ENCODE measurements around the gene SORBS1. TPM values are rescaled to one million over a fixed set of nuclear protein-coding genes. Genes with fewer than 3 reads are reported as not detected.

SORBS1 gene
- total RNA-seq (2014; rRNA removed; shearing (Covaris generic)), result 0.13 and 1.2 TPM in 2 replicates
- 0.65 and 1.3 TPM in 2 replicates for polyA plus RNA-seq (2016; fragmentation: Nextera tagmentation; extraction: Ambion mirVana)

GRCh38 chr10:95561177-95561863, at the start of gene SORBS1:
TSS of gene SORBS1 (minus strand) at chr10:95561371. CDS start at chr10:95441135, 120,236 bp downstream.
- Histone ChIP-seq H3K27ac (no peak within 1 kb of the TSS), H3K4me2 (ENCODE audit: unreplicated experiment) (peak within 1 kb of the TSS; percentile 90), H3K9me3 (ENCODE audit: low read depth) (no peaks in the 10 kb centered on the region), H4K20me1 (ENCODE audit: insufficient read depth) (no peaks in the 10 kb centered on the region), H3F3A (ENCODE audit: insufficient read depth) (no peaks in the 10 kb centered on the region), H3K4me3 (peak within 1 kb of the TSS; percentile 86), H3K9ac (peak within 1 kb of the TSS; percentile 72), H3K9me2 (ENCODE audit: insufficient read depth) (no peaks in the 10 kb centered on the region), H3K27me3 (replicated peaks; ENCODE audit: insufficient read depth) (0 out of 2 replicates have a peak, but pooled peaks cover 10% of the 10 kb centered on the region), H2AFZ (peak within 1 kb of the TSS; percentile 86), H3K79me2 (ENCODE audit: insufficient read depth) (no peaks in the 10 kb centered on the region), H3K4me1 (ENCODE audit: insufficient read depth) (no peaks in the 10 kb centered on the region), H3K36me3 (ENCODE audit: low read depth) (no peaks in the 10 kb centered on the region)
- TF ChIP-seq EZH2phosphoT487 (IDR thresholded peaks at IDR 0.05; ENCODE audit: insufficient read depth, low read depth) (no peak), EZH2 (IDR thresholded peaks at IDR 0.05; ENCODE audit: insufficient read depth, poor library complexity, severe bottlenecking) (no peak)
- in situ Hi-C loops (cut with MboI), result no loop called here
- WGBS, 2 experiments (ENCODE audit: low coverage in 1 of 2, low lambda C conversion rate in 2 of 2, missing lambda C conversion rate in 2 of 2), result 2 to 3% methylated on average over 47 to 57 of the region's 77 CpGs
- peak; percentile 98 for DNase-seq

- Histone ChIP-seq H3K9me2 (ENCODE audit: insufficient read depth) (no peaks in the 10 kb centered on the region), H3K27ac (no peak overlapping the region), H3K36me3 (ENCODE audit: low read depth) (peaks cover 74% of the 10 kb centered on the region), H3F3A (ENCODE audit: insufficient read depth) (peaks cover 26% of the 10 kb centered on the region; the same call in 1 of the 2 replicates), H3K79me2 (ENCODE audit: insufficient read depth) (no peaks in the 10 kb centered on the region), H3K4me2 (ENCODE audit: unreplicated experiment) (no peak overlapping the region), H3K9me3 (ENCODE audit: low read depth) (no peaks in the 10 kb centered on the region), H3K9ac (no peak overlapping the region), H2AFZ (no peak overlapping the region), H3K4me1 (ENCODE audit: insufficient read depth) (no peaks in the 10 kb centered on the region), H3K4me3 (no peak overlapping the region), H4K20me1 (ENCODE audit: insufficient read depth) (no peaks in the 10 kb centered on the region), H3K27me3 (replicated peaks; ENCODE audit: insufficient read depth) (no peaks in the 10 kb centered on the region)
- DNase-seq, result no peak
- TF ChIP-seq EZH2 (IDR thresholded peaks at IDR 0.05; ENCODE audit: insufficient read depth, poor library complexity, severe bottlenecking) (no peak), EZH2phosphoT487 (IDR thresholded peaks at IDR 0.05; ENCODE audit: insufficient read depth, low read depth) (no peak)
- WGBS, 2 experiments (ENCODE audit: low coverage in 1 of 2, low lambda C conversion rate in 2 of 2, missing lambda C conversion rate in 2 of 2), result 56 to 59% methylated on average over 3 of the region's 3 CpGs
- in situ Hi-C loops (cut with MboI), result loop anchor here (25.0 kb wide), 1 partner anchor 973 kb away; no protein-coding TSS in a partner anchor
Observed at GRCh38 chr10:95610727-95611126, 49.6 kb upstream of the SORBS1 start.

GRCh38 chr10:95606922-95607321, 45.8 kb upstream of the SORBS1 start:
- Histone ChIP-seq H3K4me1 (ENCODE audit: insufficient read depth) (no peaks in the 10 kb centered on the region), H3K9ac (no peak overlapping the region), H3K27ac (no peak overlapping the region), H3K79me2 (ENCODE audit: insufficient read depth) (no peaks in the 10 kb centered on the region), H3F3A (ENCODE audit: insufficient read depth) (peaks cover 26% of the 10 kb centered on the region; the same call in 1 of the 2 replicates), H3K36me3 (ENCODE audit: low read depth) (peaks cover 44% of the 10 kb centered on the region; the same call in 1 of the 2 replicates), H2AFZ (no peak overlapping the region), H3K4me2 (ENCODE audit: unreplicated experiment) (no peak overlapping the region), H3K27me3 (replicated peaks; ENCODE audit: insufficient read depth) (no peaks in the 10 kb centered on the region), H3K9me2 (ENCODE audit: insufficient read depth) (no peaks in the 10 kb centered on the region), H3K9me3 (ENCODE audit: low read depth) (no peaks in the 10 kb centered on the region), H4K20me1 (ENCODE audit: insufficient read depth) (no peaks in the 10 kb centered on the region), H3K4me3 (no peak overlapping the region)
- TF ChIP-seq EZH2phosphoT487 (IDR thresholded peaks at IDR 0.05; ENCODE audit: insufficient read depth, low read depth), result no peak
- TF ChIP-seq EZH2 (IDR thresholded peaks at IDR 0.05; ENCODE audit: insufficient read depth, poor library complexity, severe bottlenecking), result no peak
- no peak for DNase-seq
- in situ Hi-C loops (cut with MboI), result loop anchor here (25.0 kb wide), 1 partner anchor 970 kb away; no protein-coding TSS in a partner anchor
- 77 to 83% methylated on average over 3 of the region's 3 CpGs for WGBS, 2 experiments (ENCODE audit: low coverage in 1 of 2, low lambda C conversion rate in 2 of 2, missing lambda C conversion rate in 2 of 2)

GRCh38 chr10:95605163-95605562, 44.0 kb upstream of the SORBS1 start:
- WGBS, 2 experiments (ENCODE audit: low coverage in 1 of 2, low lambda C conversion rate in 2 of 2, missing lambda C conversion rate in 2 of 2), result 58 to 60% methylated on average over 3 of the region's 3 CpGs
- in situ Hi-C loops (cut with MboI), result loop anchor here (25.0 kb wide), 1 partner anchor 968 kb away; no protein-coding TSS in a partner anchor
- Histone ChIP-seq H3F3A (ENCODE audit: insufficient read depth) (peaks cover 26% of the 10 kb centered on the region; the same call in 1 of the 2 replicates), H3K4me3 (no peak overlapping the region), H2AFZ (no peak overlapping the region), H3K36me3 (ENCODE audit: low read depth) (peaks cover 33% of the 10 kb centered on the region; the same call in 1 of the 2 replicates), H3K27me3 (replicated peaks; ENCODE audit: insufficient read depth) (no peaks in the 10 kb centered on the region), H3K79me2 (ENCODE audit: insufficient read depth) (no peaks in the 10 kb centered on the region), H3K9me2 (ENCODE audit: insufficient read depth) (no peaks in the 10 kb centered on the region), H3K4me1 (ENCODE audit: insufficient read depth) (no peaks in the 10 kb centered on the region), H3K9me3 (ENCODE audit: low read depth) (no peaks in the 10 kb centered on the region), H3K9ac (no peak overlapping the region), H3K4me2 (ENCODE audit: unreplicated experiment) (no peak overlapping the region), H4K20me1 (ENCODE audit: insufficient read depth) (no peaks in the 10 kb centered on the region), H3K27ac (no peak overlapping the region)
- TF ChIP-seq EZH2 (IDR thresholded peaks at IDR 0.05; ENCODE audit: insufficient read depth, poor library complexity, severe bottlenecking), result no peak
- TF ChIP-seq EZH2phosphoT487 (IDR thresholded peaks at IDR 0.05; ENCODE audit: insufficient read depth, low read depth), result no peak
- DNase-seq, result no peak

Measured in GM23248 (cell line).